Thoracic aorta (tissue), 2 donors: ENCODE results near the gene TRMT112. TPM values are rescaled to one million over a fixed set of nuclear protein-coding genes. Genes with fewer than 3 reads are reported as not detected.
A peak's percentile ranks its signal among the peaks of the same experiment; 100 is the strongest.

Experiments used
- ATAC-seq: fragments of 150-250 bp; one replicate; pipeline ENCODE4 v1.8.0; 2017; ENCODE audit warnings: low read depth; ENCODE audit not compliant: insufficient number of reproducible peaks, low FRiP score
- DNase-seq: peaks from one replicate; pipeline ENCODE4 v3.0.0-alpha.2; 2020; ENCODE audit warnings: low spot score
- H3K27ac ChIP-seq, 2 donors: fragments of 200-600 bp; sonication (generic); 1 replicate in 1 of 2; 2 replicates in 1 of 2; pipeline ENCODE4 v1.5.1; 2016; ENCODE audit warnings: mild to moderate bottlenecking in 2 of 2, moderate library complexity in 2 of 2
- H3K27me3 ChIP-seq: fragments of 200-600 bp; sonication (generic); replicated peaks from 2 replicates; pipeline ENCODE4 v1.6.0; 2016; ENCODE audit warnings: mild to moderate bottlenecking; ENCODE audit not compliant: insufficient read depth
- H3K36me3 ChIP-seq: fragments of 200-600 bp; sonication (generic); one replicate; pipeline ENCODE4 v1.5.1; 2016
- H3K4me1 ChIP-seq, 2 donors: fragments of 200-600 bp; sonication (generic); 1 replicate in 1 of 2; 2 replicates in 1 of 2; pipeline versions ENCODE4 v1.5.1 to v1.6.0; 2016; ENCODE audit warnings: low read depth in 2 of 2, mild to moderate bottlenecking in 1 of 2; ENCODE audit not compliant: control insufficient read depth in 1 of 2
- H3K4me3 ChIP-seq: fragments of 200-600 bp; sonication (generic); 2 replicates; pipeline ENCODE4 v1.5.1; 2016; ENCODE audit warnings: mild to moderate bottlenecking
- H3K9me3 ChIP-seq: fragments of 200-600 bp; sonication (generic); 2 replicates; pipeline ENCODE4 v1.5.1; 2016
- CTCF ChIP-seq: fragments of 200-600 bp; sonication (generic); IDR thresholded peaks from one replicate; pipeline ENCODE4 v1.5.1; 2019; ENCODE audit warnings: antibody characterized with exemption
- total RNA-seq, 2 donors: library from RNA; depleted of rRNA; stranded (reverse); fragments of >200 nt; gene quantifications; one replicate each; pipeline versions ENCODE4 v1.1.0 to v1.2.3, GENCODE V29; 2016

The TRMT112 gene
- total RNA-seq, 2 donors from 2014 or later: 157 to 218 TPM

GRCh38 chr11:64321026-64321425 is 3.7 kb upstream of the TRMT112 start:
- TF ChIP-seq CTCF: no peak
- Histone ChIP-seq H3K27ac (no peak overlapping the region), H3K4me3 (no peak overlapping the region), H3K27me3 (no peaks in the 10 kb centered on the region), H3K36me3 (peaks cover 7% of the 10 kb centered on the region), H3K4me1 (peaks cover 8 to 19% of the 10 kb centered on the region in 2 donors), H3K9me3 (no peaks in the 10 kb centered on the region)
- ATAC-seq (no peak), DNase-seq (no peak)

- no peaks in the 10 kb centered on the region for H3K27me3 ChIP-seq
- H3K36me3 ChIP-seq: peaks cover 7% of the 10 kb centered on the region
- no peak for DNase-seq
- no peak for ATAC-seq
- no peak overlapping the region for H3K4me3 ChIP-seq
- TF ChIP-seq CTCF: no peak
- no peaks in the 10 kb centered on the region for H3K9me3 ChIP-seq
- H3K27ac ChIP-seq: no peak overlapping the region
- peaks cover 8 to 19% of the 10 kb centered on the region in 2 donors for H3K4me1 ChIP-seq
Measured at GRCh38 chr11:64320556-64320955, 3.2 kb upstream of the TRMT112 start.

GRCh38 chr11:64318766-64319761 is 1.7 kb upstream of the TRMT112 start:
- Histone ChIP-seq H3K9me3 (no peaks in the 10 kb centered on the region), H3K27me3 (no peaks in the 10 kb centered on the region), H3K27ac (peak overlapping the region; percentile 97 to 100), H3K36me3 (peaks cover 10% of the 10 kb centered on the region), H3K4me1 (peaks cover 8 to 19% of the 10 kb centered on the region in 2 donors), H3K4me3 (peak overlapping the region; percentile 79)
- ATAC-seq (no peak), DNase-seq (no peak)
- no peak for TF ChIP-seq CTCF

- Histone ChIP-seq H3K27ac (peak within 1 kb of the TSS; percentile 97 to 100), H3K36me3 (peaks cover 10% of the 10 kb centered on the region), H3K9me3 (no peaks in the 10 kb centered on the region), H3K4me3 (peak within 1 kb of the TSS; percentile 79), H3K27me3 (no peaks in the 10 kb centered on the region), H3K4me1 (peaks cover 8 to 19% of the 10 kb centered on the region in 2 donors)
- ATAC-seq: peak; percentile 73
- peak; percentile 13 for TF ChIP-seq CTCF
- DNase-seq: peak; percentile 90
Measured at GRCh38 chr11:64317961-64318765, 804 bp upstream of the TRMT112 start, which contains the start of gene PRDX5. Gene PRDX5 (plus strand): TSS chr11:64318121. CDS start chr11:64318216, 95 bp downstream.
